HG02678 (cell line): Measurements from ENCODE around the gene NWD2.
A peak's percentile ranks its signal among the peaks of the same experiment; 100 is the strongest.
"Not testable (repeated sequence)": the region's sequence is repeated elsewhere in the genome, so short reads cannot be mapped to it uniquely, and the experiment has no call there.

Source experiments
- ATAC-seq: cut with Tn5 transposase; IDR thresholded peaks from one replicate; pipeline ENCODE4 v1.9.1; 2021; ENCODE audit warnings: mild to moderate bottlenecking, moderate library complexity; ENCODE audit not compliant: unreplicated experiment

Gene NWD2

GRCh38 chr4:37392521-37393255 lies 148.1 kb downstream of the NWD2 start:
- ATAC-seq = no peak

GRCh38 chr4:37393321-37393720 lies 148.8 kb downstream of the NWD2 start:
- ATAC-seq = peak; percentile 0

GRCh38 chr4:37393889-37394288 lies 149.3 kb downstream of the NWD2 start:
- ATAC-seq = peak; percentile 55

- no peak for ATAC-seq
These were observed 153.0 kb downstream of the NWD2 start for GRCh38 chr4:37397505-37397904.

- ATAC-seq = peak; percentile 87
These were observed 155.8 kb downstream of the NWD2 start for GRCh38 chr4:37400241-37400881.

GRCh38 chr4:37407938-37408826 lies 163.6 kb downstream of the NWD2 start:
- not testable (repeated sequence) for ATAC-seq

- ATAC-seq = not testable (repeated sequence)
These were observed 169.1 kb downstream of the NWD2 start for GRCh38 chr4:37413612-37414011.

GRCh38 chr4:37415845-37416369 lies 171.4 kb downstream of the NWD2 start:
- ATAC-seq = no peak

GRCh38 chr4:37421614-37422013 lies 177.1 kb downstream of the NWD2 start:
- ATAC-seq = no peak

- ATAC-seq = peak; percentile 78
These were observed 177.6 kb downstream of the NWD2 start for GRCh38 chr4:37422102-37422501.

- no peak for ATAC-seq
These were observed 178.1 kb downstream of the NWD2 start for GRCh38 chr4:37422638-37423037.

GRCh38 chr4:37423310-37423709 lies 178.8 kb downstream of the NWD2 start:
- no peak for ATAC-seq

- ATAC-seq = no peak
These were observed 180.2 kb downstream of the NWD2 start for GRCh38 chr4:37424753-37425152.

GRCh38 chr4:37425857-37426256 lies 181.3 kb downstream of the NWD2 start:
- ATAC-seq = no peak

- ATAC-seq = no peak
These were observed 182.7 kb downstream of the NWD2 start for GRCh38 chr4:37427193-37427592.

- no peak for ATAC-seq
These were observed 185.4 kb downstream of the NWD2 start for GRCh38 chr4:37429906-37430305.

GRCh38 chr4:37430718-37431416 lies 186.3 kb downstream of the NWD2 start:
- no peak for ATAC-seq

GRCh38 chr4:37431417-37431743 lies 186.8 kb downstream of the NWD2 start:
- ATAC-seq = peak; percentile 71

GRCh38 chr4:37434469-37434868 lies 189.9 kb downstream of the NWD2 start:
- ATAC-seq = no peak

- no peak for ATAC-seq
These were observed 192.0 kb downstream of the NWD2 start for GRCh38 chr4:37436546-37436945.

GRCh38 chr4:37437163-37437562 lies 192.6 kb downstream of the NWD2 start:
- no peak for ATAC-seq
